ENCODE data around the gene CCDC24.
A peak's percentile ranks its signal among the peaks of the same experiment; 100 is the strongest.

DNA sequence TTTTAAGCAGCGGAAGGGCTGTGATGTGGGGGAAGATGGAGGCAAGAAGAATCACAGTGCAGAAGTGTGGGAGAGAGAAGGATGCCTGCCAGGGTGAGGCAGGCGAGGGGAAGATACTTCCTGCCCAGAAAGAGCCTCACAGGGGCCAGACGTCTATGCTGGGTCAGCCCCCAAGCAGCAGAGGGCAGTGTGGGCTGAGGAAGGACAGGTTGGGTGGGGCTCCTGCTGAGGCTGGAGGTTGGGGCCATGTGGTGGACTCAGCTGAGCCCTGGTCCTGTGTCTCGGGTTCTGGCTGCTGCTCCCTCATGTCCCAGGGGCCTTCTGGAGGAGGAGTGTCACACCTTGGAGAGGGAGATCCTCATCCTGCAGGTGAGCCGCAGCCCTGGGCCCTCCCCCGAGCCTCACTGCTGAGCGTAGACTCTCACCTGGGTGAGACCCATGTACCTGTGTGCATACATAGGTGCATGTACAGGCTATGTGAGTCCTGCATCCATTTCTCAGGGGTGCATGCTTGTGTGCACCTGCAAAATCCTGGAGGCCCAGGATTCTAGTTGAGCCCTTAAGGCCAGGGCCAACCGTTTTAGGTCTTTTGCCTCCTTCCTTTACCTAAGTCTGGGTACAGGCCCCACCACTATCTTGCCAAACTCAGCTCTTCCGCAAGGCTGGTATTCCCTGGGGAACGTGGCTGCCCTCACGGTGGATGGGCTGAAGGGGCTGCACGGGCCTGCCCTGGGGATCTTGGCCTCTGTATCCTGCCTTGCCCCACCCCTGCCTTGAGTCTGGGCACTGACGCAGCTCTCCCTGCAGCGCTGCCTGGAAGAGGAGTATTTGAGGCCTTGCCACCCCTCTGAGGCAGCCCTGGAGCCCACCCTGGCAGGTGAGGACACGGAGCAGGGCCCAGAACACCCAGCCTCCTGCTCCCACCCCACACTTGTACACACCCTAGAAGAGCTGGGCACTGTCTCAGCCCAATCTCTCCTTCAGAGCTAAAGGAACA lies 3.7 kb downstream of the CCDC24 start:
- TF ChIP-seq, protein P1, sequence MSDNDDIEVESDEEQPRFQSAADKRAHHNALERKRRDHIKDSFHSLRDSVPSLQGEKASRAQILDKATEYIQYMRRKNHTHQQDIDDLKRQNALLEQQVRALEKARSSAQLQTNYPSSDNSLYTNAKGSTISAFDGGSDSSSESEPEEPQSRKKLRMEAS (IDR thresholded peaks at IDR 0.05), result peak; percentile 20; the same call in 1 of the 2 replicates
- TF ChIP-seq FOSL1 (CRISPR knock-in tag; IDR thresholded peaks at IDR 0.05; ENCODE audit: borderline replicate concordance) (no peak), ZNF292 (CRISPR knock-in tag; IDR thresholded peaks at IDR 0.05; ENCODE audit: borderline replicate concordance, low read depth) (no peak), POLR2G (IDR thresholded peaks at IDR 0.05; ENCODE audit: low read depth, low read length) (no peak; the same call in 1 of the 2 replicates), HNRNPH1 (optimal IDR thresholded peaks at IDR 0.05; ENCODE audit: low read depth, low read length) (no peak)

All from HepG2 (cell line).